Testis (tissue), 3 donors: ENCODE measurements around the gene STAC3. TPM values are rescaled to one million over a fixed set of nuclear protein-coding genes. Genes with fewer than 3 reads are reported as not detected.

Source experiments
- DNase-seq: peaks from one replicate; pipeline ENCODE4 v3.0.0-alpha.2; 2019
- H3K27ac ChIP-seq, 2 donors: fragments of 200-600 bp; sonication (generic); one replicate each; pipeline ENCODE4 v1.5.1; 2019
- H3K27me3 ChIP-seq: fragments of 200-600 bp; sonication (generic); one replicate; pipeline ENCODE4 v1.5.1; 2019
- H3K36me3 ChIP-seq: fragments of 200-600 bp; sonication (generic); one replicate; pipeline ENCODE4 v1.5.1; 2017; ENCODE audit warnings: low read depth; ENCODE audit errors: missing control alignments
- H3K4me1 ChIP-seq: fragments of 200-600 bp; sonication (generic); one replicate; pipeline ENCODE4 v1.5.1; 2019
- H3K4me3 ChIP-seq, 2 donors: fragments of 200-600 bp; sonication (generic); one replicate each; pipeline ENCODE4 v1.5.1; 2017 to 2019
- H3K9me3 ChIP-seq: fragments of 200-600 bp; sonication (generic); one replicate; pipeline ENCODE4 v1.5.1; 2017
- CTCF ChIP-seq, 3 experiments: fragments of 450-650 bp in 2 of 3; fragments of 200-600 bp in 1 of 3; sonication (generic) in 1 of 3; IDR thresholded peaks; one replicate each; pipeline ENCODE4 v1.5.1; 2016 to 2019; ENCODE audit warnings: antibody characterized with exemption in 3 of 3, mild to moderate bottlenecking in 2 of 3, moderate library complexity in 1 of 3
- POLR2A ChIP-seq: fragments of 450-650 bp; IDR thresholded peaks from one replicate; pipeline ENCODE4 v1.6.1; 2017; ENCODE audit warnings: antibody characterized with exemption, mild to moderate bottlenecking, moderate library complexity
- WGBS, 2 donors: methylation state at CpG; one replicate each; pipeline ENCODE4 v1.1.5; 2018; 5-methylcytosine and 5-hydroxymethylcytosine counted together
- intact Hi-C: fragments of 100-400 bp; cut with DNase I; formaldehyde crosslinking; loops from one replicate; pipeline ENCODE4 v1.15.1; 2023; ENCODE audit warnings: low total_unique reads
- polyA plus RNA-seq: library from polyadenylated mRNA; stranded (reverse); fragments of 350-450 nt; fragmentation: Illumina TruSeq; extraction: RNeasy Lipid Tissue Mini Kit (QIAGEN cat#74804); gene quantifications from one replicate; pipeline ENCODE4 v1.2.3, GENCODE V29; 2014; ENCODE audit warnings: low read depth, low replicate concordance; ENCODE audit not compliant: insufficient read depth
- total RNA-seq, 2 donors: library from RNA; depleted of rRNA; stranded (reverse); fragments of >200 nt; gene quantifications; one replicate each; pipeline ENCODE4 v1.2.3, GENCODE V29; 2016

Gene STAC3
- total and polyA plus RNA-seq, 3 donors from 2014 or later = 5.0 to 23.4 (median 12.0) TPM

- Histone ChIP-seq H3K36me3 (no peaks in the 10 kb centered on the region), H3K27ac (no peak overlapping the region)
Measured at GRCh38 chr12:57210926-57211692, 39.9 kb downstream of the STAC3 start.

GRCh38 chr12:57210461-57210860, 40.5 kb downstream of the STAC3 start:
- DNase-seq = no peak
- intact Hi-C loops = no loop called here
- no peaks in the 10 kb centered on the region for H3K36me3 ChIP-seq
- TF ChIP-seq POLR2A (no peak), CTCF (IDR thresholded peaks at IDR 0.05) (no peak)
- H3K4me1 ChIP-seq = peaks cover 12% of the 10 kb centered on the region
- H3K27me3 ChIP-seq = no peaks in the 10 kb centered on the region
- no peak overlapping the region for H3K27ac ChIP-seq
- H3K4me3 ChIP-seq = no peak overlapping the region
- WGBS, 2 donors = 91 to 96% methylated on average over 12 to 14 of the region's 15 CpGs
- no peaks in the 10 kb centered on the region for H3K9me3 ChIP-seq

More at GRCh38 chr12:57210926-57211692, 39.9 kb downstream of the STAC3 start:
- TF ChIP-seq CTCF (IDR thresholded peaks at IDR 0.05) = no peak
- no peak for TF ChIP-seq POLR2A
- no peaks in the 10 kb centered on the region for H3K9me3 ChIP-seq
- H3K4me3 ChIP-seq = no peak overlapping the region
- 81 to 90% methylated on average over 10 to 16 of the region's 16 CpGs for WGBS, 2 donors
- H3K4me1 ChIP-seq = peaks cover 14% of the 10 kb centered on the region
- H3K27me3 ChIP-seq = no peaks in the 10 kb centered on the region
- intact Hi-C loops = no loop called here
- no peak for DNase-seq

- H3K27me3 ChIP-seq = no peaks in the 10 kb centered on the region
- TF ChIP-seq POLR2A = no peak
- TF ChIP-seq CTCF (IDR thresholded peaks at IDR 0.05) = no peak
- intact Hi-C loops = no loop called here
- H3K36me3 ChIP-seq = no peaks in the 10 kb centered on the region
- DNase-seq = no peak
- peaks cover 12% of the 10 kb centered on the region for H3K4me1 ChIP-seq
- H3K9me3 ChIP-seq = no peaks in the 10 kb centered on the region
- no peak overlapping the region for H3K4me3 ChIP-seq
- 91 to 92% methylated on average over 6 to 8 of the region's 8 CpGs for WGBS, 2 donors
- H3K27ac ChIP-seq = no peak overlapping the region
Measured at GRCh38 chr12:57209916-57210315, 41.1 kb downstream of the STAC3 start.

- H3K27me3 ChIP-seq = no peaks in the 10 kb centered on the region
- no peak for DNase-seq
- no peak overlapping the region for H3K4me3 ChIP-seq
- peaks cover 11% of the 10 kb centered on the region for H3K4me1 ChIP-seq
- no peak overlapping the region for H3K27ac ChIP-seq
- H3K9me3 ChIP-seq = no peaks in the 10 kb centered on the region
- WGBS, 2 donors = 61 to 73% methylated on average over 18 to 19 of the region's 22 CpGs
- TF ChIP-seq CTCF (IDR thresholded peaks at IDR 0.05) (no peak), POLR2A (no peak)
- no peaks in the 10 kb centered on the region for H3K36me3 ChIP-seq
- intact Hi-C loops = no loop called here
Measured at GRCh38 chr12:57208631-57209282, 42.2 kb downstream of the STAC3 start.
